Hematopoietic multipotent progenitor cell treated with erythropoietin and hydrocortisone succinate and interleukin-3 and kit ligand, for 15 days (in vitro differentiated cells): Measurements from ENCODE around the gene CHRNA7.
"Not testable (repeated sequence)": the region's sequence is repeated elsewhere in the genome, so short reads cannot be mapped to it uniquely, and the experiment has no call there.

Source experiments
- DNase-seq: peaks from one replicate; pipeline ENCODE4 v3.0.0-alpha.2; 2015; ENCODE audit warnings: low spot score

Gene CHRNA7

GRCh38 chr15:32193780-32194179 is 163.5 kb downstream of the CHRNA7 start:
- DNase-seq = not testable (repeated sequence)

- not testable (repeated sequence) for DNase-seq
Observed at GRCh38 chr15:32196206-32196605, 165.9 kb downstream of the CHRNA7 start.

GRCh38 chr15:32198938-32199337 is 168.6 kb downstream of the CHRNA7 start:
- DNase-seq = not testable (repeated sequence)

- DNase-seq = not testable (repeated sequence)
Observed at GRCh38 chr15:32209081-32209480, 178.8 kb downstream of the CHRNA7 start.

- no peak for DNase-seq
Observed at GRCh38 chr15:32218666-32219065, 188.4 kb downstream of the CHRNA7 start.
